GM18861 (cell line): ENCODE measurements around the gene INPP5A.
"Not testable (repeated sequence)": the region's sequence is repeated elsewhere in the genome, so short reads cannot be mapped to it uniquely, and the experiment has no call there.

ENCODE experiments used
- ATAC-seq: cut with Tn5 transposase; IDR thresholded peaks from one replicate; pipeline ENCODE4 v1.9.1; 2021; ENCODE audit not compliant: unreplicated experiment

INPP5A gene

DNA sequence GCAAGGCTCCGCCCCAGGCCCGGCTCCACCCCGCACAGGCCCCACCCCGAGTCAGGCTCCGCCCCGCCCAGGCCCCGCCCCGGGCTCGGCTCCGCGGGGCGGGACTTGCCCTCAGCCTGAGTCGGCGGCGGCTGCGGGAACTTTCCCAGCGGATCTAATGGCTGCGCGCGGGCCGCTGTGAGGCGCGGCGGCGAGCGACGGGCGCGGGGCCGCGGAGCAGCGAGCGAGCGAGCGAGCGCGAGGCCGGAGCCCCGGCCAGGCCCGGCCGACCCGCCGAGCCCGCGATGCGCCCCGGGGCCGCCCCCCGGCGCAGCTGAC, at the start of gene INPP5A:
Gene INPP5A, plus strand, starts transcription at position 104 of the 318 bp plus-strand sequence. CDS start 310 bp downstream, outside the sequence.
- no peak for ATAC-seq

GRCh38 chr10:132488231-132488821, 49.3 kb upstream of the INPP5A start:
- no peak for ATAC-seq

DNA sequence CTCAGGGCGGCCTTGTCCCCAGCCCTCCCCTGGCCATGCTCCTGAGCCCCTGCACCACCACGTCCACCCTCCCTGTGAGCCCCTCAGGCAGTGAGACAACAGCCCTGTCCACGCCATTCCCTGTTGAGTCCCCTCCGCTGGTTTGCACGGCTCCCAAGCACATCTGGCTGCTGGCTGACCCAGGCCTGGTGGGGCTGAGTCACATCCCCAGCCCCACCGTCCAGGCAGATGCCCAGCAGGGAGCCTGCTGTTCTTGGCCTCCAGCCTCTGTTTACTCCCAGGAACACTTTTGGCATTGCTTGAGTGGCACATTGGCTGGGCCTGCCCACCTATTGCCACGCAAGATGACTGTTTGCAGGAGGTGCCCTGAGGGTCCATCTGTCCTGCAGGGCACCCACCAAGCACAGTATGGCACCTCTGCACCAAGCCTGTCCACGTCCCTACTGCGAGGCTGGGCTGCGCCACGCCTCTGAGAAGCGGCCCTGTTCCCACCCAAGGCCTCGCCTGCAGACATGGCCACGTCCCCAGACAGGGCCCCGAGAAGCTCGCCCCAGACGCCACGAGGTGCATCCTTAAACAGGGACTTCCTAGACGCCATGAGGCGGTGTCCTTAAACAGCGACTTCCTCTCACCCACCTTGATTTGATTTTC, 48.4 kb upstream of the INPP5A start:
- ATAC-seq, result no peak

GRCh38 chr10:132489704-132490534, 47.7 kb upstream of the INPP5A start:
- ATAC-seq, result no peak

DNA sequence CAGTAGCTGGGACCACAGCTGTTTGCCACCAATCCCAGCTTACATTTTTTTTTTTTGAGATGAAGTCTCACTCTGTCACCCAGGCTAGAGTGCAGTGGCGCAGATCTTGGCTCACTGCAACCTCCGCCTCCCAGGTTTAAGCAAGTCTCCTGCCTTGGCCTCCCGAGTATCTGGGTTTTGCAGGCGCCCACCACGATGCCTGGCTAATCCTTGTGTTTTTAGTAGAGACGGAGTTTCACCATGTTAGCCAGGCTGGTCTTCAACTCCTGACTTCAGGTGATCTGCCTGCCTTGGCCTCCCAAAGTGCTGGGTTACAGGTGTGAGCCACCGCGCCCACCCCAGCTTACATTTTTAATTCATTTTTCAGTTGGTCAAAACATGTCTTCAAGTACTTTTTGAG, 46.1 kb upstream of the INPP5A start:
- ATAC-seq, result not testable (repeated sequence)

DNA sequence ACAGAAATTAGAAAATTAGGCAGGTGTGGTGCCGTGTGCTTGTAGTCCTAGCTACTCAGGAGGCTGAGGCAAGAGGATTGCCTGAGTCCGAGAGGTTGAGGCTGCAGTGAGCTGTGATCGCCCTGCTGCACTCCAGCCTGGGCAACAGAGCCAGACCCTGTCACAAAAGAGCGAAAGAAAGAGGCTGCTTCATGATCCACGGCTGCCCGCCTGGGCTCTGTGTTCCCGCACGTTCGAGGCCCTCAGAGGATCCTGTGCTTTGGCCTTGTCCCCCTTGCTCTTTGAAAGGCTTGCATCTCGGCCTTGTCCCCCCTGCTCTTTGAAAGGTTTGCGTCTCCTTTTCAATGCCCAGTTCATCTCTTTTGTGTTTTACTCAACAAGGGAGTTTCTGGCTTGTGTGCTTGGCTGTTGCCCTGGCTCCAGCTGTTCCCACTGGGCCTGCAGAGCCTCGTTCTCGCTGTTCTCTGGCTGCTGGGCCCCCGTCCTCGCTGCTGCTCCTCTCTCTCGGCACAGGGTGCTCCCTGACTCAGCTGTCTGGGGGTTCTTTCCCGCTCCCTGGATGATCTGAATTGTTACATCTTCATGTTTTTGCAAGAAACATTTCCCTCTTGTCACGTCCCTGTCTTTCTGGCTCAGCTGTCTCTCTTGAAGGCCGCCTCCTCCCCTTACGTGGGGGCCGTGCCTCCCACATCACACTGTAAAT, 45.1 kb upstream of the INPP5A start:
- no peak for ATAC-seq

DNA sequence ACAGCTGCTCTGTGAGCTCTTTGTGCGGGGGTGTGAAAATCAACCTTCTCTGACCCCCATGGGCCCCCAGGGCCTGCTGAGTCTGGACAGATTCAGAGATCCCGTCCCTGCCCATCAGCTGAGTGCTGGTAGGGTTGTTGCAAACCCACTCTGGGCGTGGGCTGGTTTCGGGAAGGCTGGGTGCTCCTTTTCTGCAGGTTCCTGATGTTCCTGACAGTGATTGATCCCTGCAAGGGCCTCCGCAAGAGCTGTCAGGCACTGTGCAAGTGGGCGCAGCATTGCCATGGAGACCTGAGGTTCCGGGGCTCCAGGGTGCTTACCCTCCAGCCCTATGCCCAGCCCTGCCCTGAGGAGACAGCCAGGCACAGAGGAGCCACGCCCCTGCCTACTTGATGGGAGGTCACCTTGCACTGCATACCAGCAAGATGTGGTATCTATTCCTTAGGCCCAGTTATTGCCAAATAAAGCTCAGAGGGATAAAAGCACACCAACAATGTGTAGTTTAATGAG, 44.3 kb upstream of the INPP5A start:
- ATAC-seq, result no peak

- no peak for ATAC-seq
Observed at GRCh38 chr10:132493756-132494290, 43.8 kb upstream of the INPP5A start.

DNA sequence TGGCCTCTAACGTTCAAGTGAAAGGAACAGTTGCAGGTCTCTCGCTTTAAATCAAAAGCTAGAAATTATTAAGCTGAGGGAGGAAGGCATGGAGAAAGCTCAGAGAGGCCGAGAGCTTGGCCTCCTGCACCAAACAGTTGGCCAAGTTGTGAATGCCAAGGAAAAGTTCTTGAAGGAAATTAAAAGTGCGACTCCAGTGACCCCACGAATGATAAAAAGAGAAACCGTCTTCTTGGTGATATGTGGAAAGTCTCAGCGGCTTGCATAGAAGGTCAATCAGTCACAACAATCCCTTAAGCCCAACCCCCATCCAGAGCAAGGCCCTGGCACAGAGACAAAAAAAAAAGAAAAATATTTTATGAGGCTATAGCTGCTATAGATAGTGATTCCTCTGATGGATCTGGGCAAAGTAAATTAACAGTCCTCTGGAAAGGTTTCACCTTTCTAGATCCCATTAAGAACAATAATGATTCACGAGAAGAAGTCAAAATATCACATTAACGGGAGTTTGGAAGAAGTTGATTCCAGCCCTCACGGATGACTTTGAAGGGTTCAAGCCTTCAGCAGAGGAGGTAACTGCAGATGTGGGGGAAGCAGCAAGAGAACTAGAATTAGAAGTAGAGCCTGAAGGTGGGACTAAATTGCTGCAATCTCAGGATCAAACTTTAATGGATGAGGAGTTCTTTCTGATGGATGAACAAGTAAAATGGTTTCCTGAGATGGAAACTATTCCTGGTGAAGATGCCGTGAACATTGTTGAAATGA, 42.5 kb upstream of the INPP5A start:
- ATAC-seq, result no peak

GRCh38 chr10:132496360-132497062, 41.1 kb upstream of the INPP5A start:
- no peak for ATAC-seq

DNA sequence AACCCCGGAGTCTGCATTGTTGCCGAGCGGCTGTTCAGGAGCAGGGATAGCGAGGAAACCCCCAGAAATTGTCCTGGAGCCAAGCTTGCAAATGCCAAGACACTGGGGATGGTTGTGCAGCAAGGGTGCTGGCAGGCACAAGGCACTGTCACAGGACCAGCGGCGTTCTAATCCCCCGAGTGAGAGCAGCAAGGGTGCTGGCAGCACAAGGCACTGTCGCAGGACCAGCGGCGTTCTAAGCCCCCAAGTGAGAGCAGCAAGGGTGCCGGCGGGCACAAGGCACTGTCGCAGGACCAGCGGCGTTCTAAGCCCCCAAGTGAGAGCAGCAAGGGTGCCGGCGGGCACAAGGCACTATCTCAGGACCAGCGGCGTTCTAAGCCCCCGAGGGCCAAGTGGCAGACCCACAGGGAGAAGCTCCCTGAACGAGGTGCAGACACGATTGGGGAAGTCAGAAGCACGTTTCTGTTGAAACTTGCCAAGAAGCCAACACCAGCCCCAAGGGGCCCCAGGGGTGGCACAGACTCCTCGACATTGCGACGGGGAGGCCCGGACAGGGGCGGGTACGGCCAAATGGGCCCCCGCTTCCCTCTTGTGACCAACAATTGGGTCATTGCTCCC, 40.4 kb upstream of the INPP5A start:
- ATAC-seq, result no peak

DNA sequence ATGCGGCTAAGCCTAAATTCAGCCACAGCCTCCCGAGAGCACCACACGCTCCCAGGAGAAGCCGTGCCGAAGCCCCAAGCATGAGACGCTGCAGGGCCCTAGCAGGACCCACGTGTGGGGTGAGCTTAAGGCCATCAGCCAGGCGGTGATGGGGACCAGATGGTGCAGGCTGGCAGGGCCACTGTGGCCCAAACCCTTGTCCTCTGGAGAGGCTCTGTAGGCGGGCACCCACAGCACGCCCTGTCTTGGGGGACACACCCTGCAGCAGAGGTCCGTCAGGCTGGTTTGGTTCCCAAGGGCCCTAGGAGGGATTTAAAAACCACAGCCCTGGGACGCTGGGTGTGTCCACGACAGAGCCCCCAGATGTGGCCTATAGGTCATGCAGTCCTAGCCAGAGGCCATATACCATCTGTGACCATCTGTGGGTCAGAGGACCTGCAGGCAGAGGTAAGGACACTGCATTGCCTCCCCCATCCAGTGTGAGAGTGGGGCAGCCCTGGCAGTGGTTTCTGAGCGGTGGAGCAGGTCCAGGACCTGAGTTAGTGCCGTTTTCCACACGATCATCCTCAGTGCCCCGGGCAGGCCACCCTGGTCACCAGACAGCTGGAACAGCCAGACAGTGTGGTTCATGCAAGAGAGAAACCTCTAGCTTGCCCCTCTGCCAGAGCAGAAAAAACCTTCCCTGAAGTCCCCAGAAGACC, 39.6 kb upstream of the INPP5A start:
- ATAC-seq, result no peak

DNA sequence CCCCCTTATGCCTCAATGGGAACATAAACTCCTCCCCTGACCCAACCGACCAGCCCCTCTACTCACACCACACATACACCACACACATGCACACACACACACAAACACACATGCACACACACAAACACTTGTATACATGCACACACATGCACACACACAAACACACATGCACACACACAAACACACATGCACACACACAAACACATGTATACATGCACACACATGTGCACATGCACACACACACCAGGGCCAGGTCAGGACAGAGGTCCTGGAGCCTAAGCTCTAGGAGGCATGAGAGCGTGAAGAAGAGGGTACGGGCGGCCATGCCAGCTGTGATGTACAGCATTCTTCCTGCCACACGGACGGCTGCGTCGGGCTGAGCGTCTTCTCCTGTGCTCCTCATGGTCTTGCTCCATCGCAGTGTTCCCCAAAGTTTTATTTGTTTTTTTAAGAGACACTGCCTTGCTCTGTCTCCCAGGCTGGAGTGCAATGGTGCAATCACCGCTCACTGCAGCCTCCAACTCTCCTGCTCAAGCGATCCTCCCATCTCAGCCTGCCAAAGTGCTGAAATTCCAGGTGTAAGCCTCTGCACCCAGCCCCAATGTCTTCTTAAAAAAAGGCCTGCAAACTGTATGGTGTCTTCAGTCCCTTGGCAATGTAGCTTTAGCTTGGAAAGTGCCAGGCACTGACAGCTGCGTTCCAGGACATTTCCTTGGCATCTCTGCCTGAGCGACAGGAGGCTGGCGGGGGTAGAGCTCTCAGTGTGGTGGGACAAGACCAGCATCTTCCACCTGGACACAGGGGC, 38.8 kb upstream of the INPP5A start:
- ATAC-seq, result no peak

DNA sequence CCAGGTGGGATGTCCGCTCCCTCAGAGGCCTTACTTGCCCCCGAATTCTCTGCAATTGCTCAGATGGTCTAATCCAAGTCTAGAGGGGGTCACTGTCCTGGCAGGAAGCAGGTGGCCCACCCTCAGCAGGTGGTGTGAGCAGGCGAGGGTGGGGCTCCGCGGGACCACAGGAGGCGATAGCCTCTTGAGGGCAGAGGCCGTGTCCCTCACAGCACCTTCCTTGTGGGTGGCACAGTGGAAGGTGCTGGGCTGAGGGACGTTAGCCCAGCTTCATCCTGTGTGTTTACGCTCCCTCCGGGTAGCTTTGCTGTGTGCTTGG, 38.3 kb upstream of the INPP5A start:
- ATAC-seq, result no peak

GRCh38 chr10:132500781-132501415, 36.7 kb upstream of the INPP5A start:
- no peak for ATAC-seq

GRCh38 chr10:132502544-132503300, 34.9 kb upstream of the INPP5A start:
- no peak for ATAC-seq
